LNCaP clone FGC (cell line): ENCODE data around the gene MOBP.

Source experiments
- DNase-seq: peaks from one replicate; pipeline ENCODE4 v3.0.0-alpha.2; 2011; ENCODE audit warnings: low read depth
- H3K4me3 ChIP-seq: 2 replicates; pipeline ENCODE4 v1.5.1; 2011; ENCODE audit warnings: mild to moderate bottlenecking, low read depth, low read length, control low read depth
- CTCF ChIP-seq: IDR thresholded peaks from 2 replicates; pipeline ENCODE4 v1.5.1; 2012; ENCODE audit warnings: mild to moderate bottlenecking; ENCODE audit not compliant: control insufficient read depth, insufficient read depth; ENCODE audit errors: extremely low read depth

The MOBP gene

GRCh38 chr3:39491733-39492350 is 24.4 kb downstream of the MOBP start:
- no peak overlapping the region for H3K4me3 ChIP-seq
- no peak for DNase-seq
- no peak for TF ChIP-seq CTCF

- no peak for TF ChIP-seq CTCF
- no peak for DNase-seq
- H3K4me3 ChIP-seq: no peak overlapping the region
Measured at GRCh38 chr3:39494781-39495180, 27.3 kb downstream of the MOBP start.

- no peak for TF ChIP-seq CTCF
- no peak for DNase-seq
- H3K4me3 ChIP-seq: no peak overlapping the region
Measured at GRCh38 chr3:39497753-39498152, 30.3 kb downstream of the MOBP start.

GRCh38 chr3:39499651-39500273 is 32.3 kb downstream of the MOBP start:
- H3K4me3 ChIP-seq: no peak overlapping the region
- TF ChIP-seq CTCF: no peak
- peak; percentile 7 for DNase-seq

- no peak for DNase-seq
- no peak for TF ChIP-seq CTCF
- no peak overlapping the region for H3K4me3 ChIP-seq
Measured at GRCh38 chr3:39501059-39501458, 33.6 kb downstream of the MOBP start.

- no peak for DNase-seq
- no peak for TF ChIP-seq CTCF
- no peak overlapping the region for H3K4me3 ChIP-seq
Measured at GRCh38 chr3:39501968-39502837, 34.7 kb downstream of the MOBP start.

- no peak overlapping the region for H3K4me3 ChIP-seq
- TF ChIP-seq CTCF: no peak
- DNase-seq: no peak
Measured at GRCh38 chr3:39502838-39503145, 35.3 kb downstream of the MOBP start.
